OCI-LY3 (cell line): ENCODE measurements around the gene VAC14.

Experiments used
- H2AFZ ChIP-seq: fragments of 200-600, 300-600 bp; shearing (Covaris generic); 2 replicates; pipeline ENCODE4 v1.6.0; 2014; ENCODE audit warnings: antibody characterized with exemption, low read depth, low read length
- H3K27ac ChIP-seq: fragments of 200-600, 300-600 bp; sonication (generic); 2 replicates; pipeline ENCODE4 v1.5.1; 2014; ENCODE audit warnings: mild to moderate bottlenecking, low read length, moderate library complexity, mixed read lengths
- H3K27me3 ChIP-seq: fragments of 200-600, 300-600 bp; sonication (generic); 2 replicates; pipeline ENCODE4 v1.6.1; 2014; ENCODE audit warnings: low read depth, low read length, mixed read lengths
- H3K36me3 ChIP-seq: fragments of 200-600, 300-600 bp; sonication (generic); replicated peaks from 2 replicates; pipeline ENCODE3; 2014; ENCODE audit warnings: low read depth, low read length, mixed read lengths
- H3K4me1 ChIP-seq: fragments of 300-600, 200-600 bp; sonication (generic); 2 replicates; pipeline ENCODE4 v1.6.1; 2014; ENCODE audit warnings: low read length, mixed read lengths
- H3K4me2 ChIP-seq: fragments of 200-600, 300-600 bp; sonication (generic); 2 replicates; pipeline ENCODE4 v1.6.1; 2014; ENCODE audit warnings: low read length, mixed read lengths
- H3K4me3 ChIP-seq: fragments of 300-600, 200-600 bp; sonication (generic); 2 replicates; pipeline ENCODE4 v1.5.1; 2014; ENCODE audit warnings: antibody characterized with exemption, mild to moderate bottlenecking, low read length, moderate library complexity
- H3K79me2 ChIP-seq: fragments of 300-600, 200-600 bp; shearing (Covaris generic); 2 replicates; pipeline ENCODE4 v1.6.1; 2014; ENCODE audit warnings: mild to moderate bottlenecking, low read length, mixed read lengths
- H3K9ac ChIP-seq: fragments of 300-600, 200-600 bp; shearing (Covaris generic); 2 replicates; pipeline ENCODE4 v1.6.0; 2014; ENCODE audit warnings: mild to moderate bottlenecking, low read length, moderate library complexity
- H3K9me3 ChIP-seq: fragments of 200-600, 300-600 bp; shearing (Covaris generic); 2 replicates; pipeline ENCODE4 v1.6.1; 2014; ENCODE audit warnings: low read length, mixed read lengths; ENCODE audit not compliant: insufficient read depth
- H4K20me1 ChIP-seq: fragments of 200-600, 300-600 bp; sonication (generic); 2 replicates; pipeline ENCODE4 v1.6.1; 2016; ENCODE audit warnings: low read length, mixed read lengths; ENCODE audit not compliant: insufficient read depth
- CTCF ChIP-seq: fragments of 200-600, 300-600 bp; sonication (generic); IDR thresholded peaks from 2 replicates; pipeline ENCODE4 v1.5.1; 2014; ENCODE audit warnings: antibody characterized with exemption, low read length, low read depth
- EZH2phosphoT487 ChIP-seq: fragments of 200-600 bp; shearing (Covaris generic); IDR thresholded peaks from 2 replicates; pipeline ENCODE4 v1.6.1; 2018; ENCODE audit warnings: antibody characterized with exemption, mixed run types, low read depth

Gene VAC14

DNA sequence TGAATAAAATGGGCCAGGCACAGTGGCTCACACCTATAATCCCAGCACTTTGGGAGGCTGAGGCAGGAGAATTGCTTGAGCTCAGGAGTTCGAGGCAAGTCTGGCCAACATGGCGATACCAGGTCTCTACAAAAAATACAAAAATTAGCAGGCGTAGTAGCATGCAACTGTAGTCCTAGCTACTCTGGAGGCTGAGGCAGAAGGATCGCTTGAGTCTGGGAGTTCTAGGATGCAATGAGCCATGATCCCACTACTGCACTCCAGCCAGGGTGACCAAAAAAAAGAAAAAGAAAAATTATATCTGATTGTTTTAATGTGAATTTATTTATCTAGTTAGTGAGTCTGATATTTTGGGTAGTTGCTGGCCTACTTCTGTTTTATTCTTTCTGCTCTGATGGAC lies 147.6 kb downstream of the VAC14 start:
- no peak overlapping the region; the same call in 1 of the 2 replicates for H3K9ac ChIP-seq
- H3K4me2 ChIP-seq, result peak overlapping the region; percentile 79
- 0 out of 2 replicates have a peak overlapping the region, but pooled peaks have one; percentile 72 for H3K4me3 ChIP-seq
- H4K20me1 ChIP-seq, result no peaks in the 10 kb centered on the region
- no peaks in the 10 kb centered on the region for H3K27me3 ChIP-seq
- H3K36me3 ChIP-seq, result no peaks in the 10 kb centered on the region
- no peak overlapping the region for H3K27ac ChIP-seq
- H2AFZ ChIP-seq, result 0 out of 2 replicates have a peak overlapping the region, but pooled peaks have one; percentile 92
- H3K79me2 ChIP-seq, result no peaks in the 10 kb centered on the region
- TF ChIP-seq EZH2phosphoT487 (no peak), CTCF (no peak)
- no peaks in the 10 kb centered on the region for H3K9me3 ChIP-seq
- H3K4me1 ChIP-seq, result peaks cover 5% of the 10 kb centered on the region; the same call in 1 of the 2 replicates

DNA sequence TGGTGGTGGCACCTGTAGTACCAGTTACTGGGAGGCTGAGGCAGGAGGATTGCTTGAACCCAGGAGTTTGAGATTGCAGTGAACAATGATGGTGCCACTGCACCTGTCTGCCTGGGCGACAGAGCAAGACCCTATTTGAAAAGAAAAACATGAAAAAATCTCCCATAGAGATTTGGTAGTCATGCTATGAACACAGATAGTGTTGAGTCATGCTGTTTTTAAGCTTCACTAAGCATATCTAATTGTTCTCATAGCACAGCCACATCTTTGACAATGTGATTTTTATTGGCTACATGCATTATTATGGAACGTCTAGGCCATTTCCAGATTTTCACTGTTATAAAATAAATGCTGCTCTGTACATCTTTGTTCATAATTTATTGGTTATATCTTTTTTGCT lies 148.6 kb downstream of the VAC14 start:
- H3K4me2 ChIP-seq, result no peak overlapping the region
- H3K36me3 ChIP-seq, result no peaks in the 10 kb centered on the region
- no peaks in the 10 kb centered on the region for H4K20me1 ChIP-seq
- TF ChIP-seq CTCF, result no peak
- TF ChIP-seq EZH2phosphoT487, result no peak
- H3K79me2 ChIP-seq, result no peaks in the 10 kb centered on the region
- no peak overlapping the region for H3K4me3 ChIP-seq
- no peak overlapping the region for H3K27ac ChIP-seq
- peaks cover 5% of the 10 kb centered on the region; the same call in 1 of the 2 replicates for H3K4me1 ChIP-seq
- no peaks in the 10 kb centered on the region for H3K27me3 ChIP-seq
- no peak overlapping the region for H3K9ac ChIP-seq
- H2AFZ ChIP-seq, result no peak overlapping the region
- H3K9me3 ChIP-seq, result no peaks in the 10 kb centered on the region

DNA sequence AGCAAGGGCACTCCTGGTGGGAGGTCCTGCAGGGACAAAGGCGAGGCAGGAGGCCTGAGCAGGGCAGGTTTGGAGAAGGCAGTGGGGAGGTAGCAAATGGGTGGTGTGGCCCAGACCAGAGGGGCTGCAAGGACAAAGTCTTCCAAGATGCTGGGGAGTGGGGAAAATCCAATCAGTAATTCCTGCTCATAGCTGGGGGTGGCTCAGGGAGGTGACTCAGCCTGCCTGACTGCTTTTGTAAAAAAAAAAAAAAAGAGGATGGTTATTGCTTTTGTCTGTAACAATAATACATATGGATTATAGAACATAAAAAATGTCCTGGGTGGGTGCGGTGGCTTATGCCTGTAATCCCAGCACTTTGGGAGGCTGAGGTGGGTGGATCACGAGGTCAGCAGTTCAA lies 149.4 kb downstream of the VAC14 start:
- Histone ChIP-seq H3K79me2 (no peaks in the 10 kb centered on the region), H3K4me2 (no peak overlapping the region), H3K9ac (no peak overlapping the region), H2AFZ (no peak overlapping the region), H4K20me1 (no peaks in the 10 kb centered on the region), H3K9me3 (no peaks in the 10 kb centered on the region), H3K4me1 (peaks cover 5% of the 10 kb centered on the region; the same call in 1 of the 2 replicates), H3K4me3 (no peak overlapping the region), H3K27ac (no peak overlapping the region), H3K27me3 (no peaks in the 10 kb centered on the region), H3K36me3 (no peaks in the 10 kb centered on the region)
- no peak for TF ChIP-seq CTCF
- TF ChIP-seq EZH2phosphoT487, result no peak

GRCh38 chr16:70650216-70650615 lies 150.7 kb downstream of the VAC14 start:
- Histone ChIP-seq H3K36me3 (no peaks in the 10 kb centered on the region), H3K9ac (no peak overlapping the region), H2AFZ (no peak overlapping the region), H3K4me3 (no peak overlapping the region), H3K4me2 (no peak overlapping the region), H3K79me2 (no peaks in the 10 kb centered on the region), H3K27ac (no peak overlapping the region), H3K9me3 (no peaks in the 10 kb centered on the region), H4K20me1 (no peaks in the 10 kb centered on the region), H3K27me3 (no peaks in the 10 kb centered on the region), H3K4me1 (peaks cover 5% of the 10 kb centered on the region; the same call in 1 of the 2 replicates)
- TF ChIP-seq CTCF, result no peak
- TF ChIP-seq EZH2phosphoT487, result no peak
